ENCODE data around the gene MTSS2.

The MTSS2 gene

DNA sequence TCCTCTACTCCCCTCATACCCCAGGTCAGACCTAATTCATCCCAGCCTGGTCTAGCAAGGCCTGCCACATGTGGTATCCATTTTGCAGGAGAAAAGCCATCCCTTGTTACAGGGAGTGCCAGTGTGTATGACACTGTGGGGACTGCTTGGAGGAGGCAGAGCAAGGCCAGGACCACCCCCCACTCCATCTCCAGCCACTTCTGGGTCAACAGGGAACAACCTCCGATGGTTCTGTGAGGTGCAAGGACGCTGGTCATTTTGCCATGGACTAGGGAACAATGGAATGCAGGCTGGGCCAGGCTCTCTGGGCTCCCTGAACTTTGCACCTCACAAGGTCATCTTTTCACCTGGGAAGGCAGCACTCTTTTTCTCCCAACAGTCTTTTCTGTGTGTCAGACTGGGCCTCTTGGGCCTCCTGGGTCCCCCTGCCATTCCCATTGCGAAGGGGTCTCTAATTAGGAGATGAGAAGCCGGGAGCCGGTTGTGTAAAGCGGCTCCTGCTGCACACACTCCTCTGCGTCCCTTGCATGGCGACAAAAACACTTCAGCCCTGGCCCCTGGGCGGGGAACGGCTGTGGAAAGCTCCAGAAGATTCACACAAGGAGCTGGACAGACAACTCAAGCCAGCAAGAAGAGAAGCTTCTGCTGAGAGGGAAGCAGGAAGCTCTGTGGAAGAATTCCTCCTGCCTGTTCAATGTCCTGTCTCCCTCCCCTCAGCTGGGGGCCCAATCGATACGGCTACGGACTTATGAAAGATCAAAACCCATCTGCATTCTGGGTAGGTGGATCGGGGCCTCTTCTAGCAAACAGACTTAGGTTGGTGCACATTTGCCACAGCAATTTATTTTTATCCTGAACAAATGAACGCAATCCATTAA is 38.5 kb upstream of the MTSS2 start:
- Histone ChIP-seq H3K4me3 (ENCODE audit: low read depth in 1 of 2, low read length in 2 of 2) (no peak overlapping the region), H3K27me3 (ENCODE audit: control insufficient read depth in 1 of 2, insufficient read depth in 2 of 2, low read length in 2 of 2) (no peaks in the 10 kb centered on the region), H3K9me3 (ENCODE audit: low read length) (no peaks in the 10 kb centered on the region), H3K27ac (ENCODE audit: low read depth, low read length) (peak overlapping the region; percentile 96), H3K9ac (ENCODE audit: low read length) (no peak overlapping the region), H3K4me1 (ENCODE audit: insufficient read depth, low read length) (peaks cover 39% of the 10 kb centered on the region), H3K36me3 (ENCODE audit: insufficient read depth, low read length) (no peaks in the 10 kb centered on the region)

DNA sequence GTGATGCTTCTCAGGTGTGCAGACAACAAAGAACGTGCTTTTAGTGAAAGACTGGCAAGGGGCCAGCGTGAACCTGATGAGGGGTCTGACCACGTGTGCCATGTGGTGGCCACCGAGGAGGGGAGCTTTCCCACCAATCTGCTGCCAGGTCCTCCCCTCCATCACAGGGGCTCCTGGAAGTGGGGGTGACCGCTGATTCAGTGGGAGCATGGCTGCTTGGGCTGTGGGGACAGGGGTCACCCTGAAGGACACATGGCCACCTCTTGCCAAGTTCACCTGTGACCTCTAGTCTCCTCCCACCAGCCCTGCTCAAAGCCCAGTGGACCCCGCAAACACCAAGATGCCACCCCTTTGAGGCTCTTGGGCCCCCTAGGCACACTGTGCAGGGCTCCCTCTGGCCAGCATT is 37.9 kb upstream of the MTSS2 start:
- no peak overlapping the region for H3K27ac ChIP-seq (ENCODE audit: low read depth, low read length)
- no peaks in the 10 kb centered on the region for H3K27me3 ChIP-seq (ENCODE audit: control insufficient read depth in 1 of 2, insufficient read depth in 2 of 2, low read length in 2 of 2)
- peaks cover 39% of the 10 kb centered on the region for H3K4me1 ChIP-seq (ENCODE audit: insufficient read depth, low read length)
- H3K9me3 ChIP-seq (ENCODE audit: low read length) = no peaks in the 10 kb centered on the region
- no peak overlapping the region for H3K9ac ChIP-seq (ENCODE audit: low read length)
- H3K4me3 ChIP-seq (ENCODE audit: low read depth in 1 of 2, low read length in 2 of 2) = no peak overlapping the region
- H3K36me3 ChIP-seq (ENCODE audit: insufficient read depth, low read length) = no peaks in the 10 kb centered on the region

DNA sequence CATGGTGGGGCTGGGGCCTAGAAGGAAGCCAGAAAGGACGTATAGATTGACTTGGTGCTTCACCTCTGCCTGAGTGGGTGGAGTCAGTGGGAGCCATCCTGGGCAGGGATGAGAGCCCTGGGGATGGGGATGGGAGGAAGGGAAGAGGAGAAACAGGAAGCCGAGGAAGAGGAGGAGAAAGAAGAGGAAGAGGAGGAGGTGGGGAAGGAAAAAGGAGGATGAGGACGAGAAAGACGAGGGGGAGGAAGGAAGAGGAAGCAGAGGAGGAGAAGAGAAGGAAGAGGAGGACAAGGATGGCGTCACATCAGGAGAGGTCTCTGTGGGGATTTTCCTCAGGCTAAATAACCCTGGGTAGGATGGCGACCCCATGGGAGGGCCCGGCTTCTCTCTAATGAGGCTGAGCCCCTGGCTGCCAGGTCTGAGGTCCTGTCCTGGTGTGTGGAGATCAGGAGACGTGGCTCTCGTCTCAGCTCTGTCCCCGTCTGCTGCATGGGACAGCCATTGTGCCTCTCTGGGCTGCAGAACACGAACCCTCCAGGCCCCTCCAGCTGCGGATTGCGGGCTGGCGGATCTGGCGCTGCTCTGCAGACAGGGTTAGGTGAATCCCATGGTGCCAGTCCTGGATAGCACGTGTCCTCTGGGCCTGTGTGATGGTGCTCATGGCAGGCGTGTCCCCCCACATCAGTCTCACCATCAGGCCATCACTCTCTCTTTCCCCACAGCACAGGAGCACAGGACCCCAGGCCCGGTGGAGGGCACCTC is 35.5 kb upstream of the MTSS2 start:
- H3K27me3 ChIP-seq (ENCODE audit: control insufficient read depth in 1 of 2, insufficient read depth in 2 of 2, low read length in 2 of 2) = no peaks in the 10 kb centered on the region
- no peak overlapping the region for H3K9ac ChIP-seq (ENCODE audit: low read length)
- no peak overlapping the region for H3K4me3 ChIP-seq (ENCODE audit: low read depth in 1 of 2, low read length in 2 of 2)
- peaks cover 3% of the 10 kb centered on the region for H3K36me3 ChIP-seq (ENCODE audit: insufficient read depth, low read length)
- no peak overlapping the region for H3K27ac ChIP-seq (ENCODE audit: low read depth, low read length)
- H3K4me1 ChIP-seq (ENCODE audit: insufficient read depth, low read length) = peaks cover 31% of the 10 kb centered on the region
- H3K9me3 ChIP-seq (ENCODE audit: low read length) = no peaks in the 10 kb centered on the region

DNA sequence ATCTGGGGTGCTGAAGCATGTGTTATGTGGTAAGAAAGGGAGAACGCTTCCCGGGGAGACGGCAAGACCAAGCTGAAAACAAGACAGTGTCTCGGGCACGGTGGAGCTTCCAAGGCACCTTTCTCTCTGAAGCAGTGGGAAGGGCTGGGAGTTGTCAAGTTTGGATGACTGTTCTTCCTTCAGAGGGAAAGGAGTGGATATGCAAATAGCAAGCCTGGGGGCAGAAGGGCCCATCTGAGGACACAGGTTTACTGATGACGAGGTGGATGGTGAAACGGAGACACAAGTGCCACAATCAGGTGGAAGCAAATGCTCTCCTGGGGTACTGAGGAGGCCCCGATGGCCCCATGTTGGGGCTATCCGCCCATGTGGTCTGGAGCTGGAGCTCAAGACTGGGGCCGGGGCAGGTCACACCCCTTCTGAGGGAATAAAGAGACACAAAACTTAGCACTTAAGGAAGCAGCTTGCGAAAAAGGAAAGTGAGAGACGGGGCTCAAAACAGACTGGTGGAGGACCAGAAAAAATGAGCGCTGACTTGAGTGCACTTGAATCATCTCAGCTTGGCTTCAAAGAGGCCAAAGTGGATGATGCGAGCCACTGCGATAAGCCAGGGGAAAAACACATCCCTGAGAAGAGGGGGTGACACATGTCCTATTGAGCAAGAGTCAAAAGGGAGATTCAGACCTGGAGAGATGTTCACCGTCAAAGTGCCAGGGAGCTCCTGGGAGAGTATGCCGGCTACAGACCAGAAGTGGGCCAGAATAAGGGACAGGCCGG is 34.8 kb upstream of the MTSS2 start:
- peaks cover 3% of the 10 kb centered on the region for H3K36me3 ChIP-seq (ENCODE audit: insufficient read depth, low read length)
- H3K4me1 ChIP-seq (ENCODE audit: insufficient read depth, low read length) = peaks cover 31% of the 10 kb centered on the region
- H3K9ac ChIP-seq (ENCODE audit: low read length) = no peak overlapping the region
- H3K27ac ChIP-seq (ENCODE audit: low read depth, low read length) = no peak overlapping the region
- H3K9me3 ChIP-seq (ENCODE audit: low read length) = no peaks in the 10 kb centered on the region
- no peaks in the 10 kb centered on the region for H3K27me3 ChIP-seq (ENCODE audit: control insufficient read depth in 1 of 2, insufficient read depth in 2 of 2, low read length in 2 of 2)
- H3K4me3 ChIP-seq (ENCODE audit: low read depth in 1 of 2, low read length in 2 of 2) = no peak overlapping the region

DNA sequence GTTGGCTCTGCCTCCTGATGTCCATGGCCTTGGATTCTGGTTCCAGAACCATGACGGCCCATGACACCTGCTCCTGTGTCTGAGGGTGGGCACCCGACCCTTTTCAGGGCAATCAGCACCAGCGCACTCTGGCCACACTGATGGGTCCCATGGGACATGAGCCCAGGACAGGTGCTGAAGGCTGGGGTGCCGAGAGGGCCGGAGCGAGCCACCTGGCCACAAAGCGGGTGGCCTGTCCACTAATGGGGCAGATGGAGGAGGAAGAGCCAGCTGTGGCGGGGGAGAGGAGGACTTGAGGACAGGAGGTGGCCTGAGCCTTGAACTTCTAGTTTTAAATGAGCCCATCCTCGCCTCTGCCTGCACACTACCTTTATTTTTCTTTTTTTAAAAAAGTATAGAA is 31.2 kb upstream of the MTSS2 start:
- Histone ChIP-seq H3K27ac (ENCODE audit: low read depth, low read length) (peak overlapping the region; percentile 98), H3K36me3 (ENCODE audit: insufficient read depth, low read length) (peaks cover 3% of the 10 kb centered on the region), H3K9me3 (ENCODE audit: low read length) (no peaks in the 10 kb centered on the region), H3K27me3 (ENCODE audit: control insufficient read depth in 1 of 2, insufficient read depth in 2 of 2, low read length in 2 of 2) (no peaks in the 10 kb centered on the region), H3K4me1 (ENCODE audit: insufficient read depth, low read length) (peaks cover 51% of the 10 kb centered on the region), H3K9ac (ENCODE audit: low read length) (no peak overlapping the region), H3K4me3 (ENCODE audit: low read depth in 1 of 2, low read length in 2 of 2) (no peak overlapping the region)

GRCh38 chr16:70715860-70716357 is 30.1 kb upstream of the MTSS2 start:
- peak overlapping the region; percentile 55 for H3K9ac ChIP-seq (ENCODE audit: low read length)
- peak overlapping the region; percentile 24 to 33 for H3K4me3 ChIP-seq (ENCODE audit: low read depth in 1 of 2, low read length in 2 of 2)
- peaks cover 62% of the 10 kb centered on the region for H3K4me1 ChIP-seq (ENCODE audit: insufficient read depth, low read length)
- peak overlapping the region; percentile 98 for H3K27ac ChIP-seq (ENCODE audit: low read depth, low read length)
- peaks cover 3% of the 10 kb centered on the region for H3K36me3 ChIP-seq (ENCODE audit: insufficient read depth, low read length)
- no peaks in the 10 kb centered on the region for H3K27me3 ChIP-seq (ENCODE audit: control insufficient read depth in 1 of 2, insufficient read depth in 2 of 2, low read length in 2 of 2)
- no peaks in the 10 kb centered on the region for H3K9me3 ChIP-seq (ENCODE audit: low read length)

DNA sequence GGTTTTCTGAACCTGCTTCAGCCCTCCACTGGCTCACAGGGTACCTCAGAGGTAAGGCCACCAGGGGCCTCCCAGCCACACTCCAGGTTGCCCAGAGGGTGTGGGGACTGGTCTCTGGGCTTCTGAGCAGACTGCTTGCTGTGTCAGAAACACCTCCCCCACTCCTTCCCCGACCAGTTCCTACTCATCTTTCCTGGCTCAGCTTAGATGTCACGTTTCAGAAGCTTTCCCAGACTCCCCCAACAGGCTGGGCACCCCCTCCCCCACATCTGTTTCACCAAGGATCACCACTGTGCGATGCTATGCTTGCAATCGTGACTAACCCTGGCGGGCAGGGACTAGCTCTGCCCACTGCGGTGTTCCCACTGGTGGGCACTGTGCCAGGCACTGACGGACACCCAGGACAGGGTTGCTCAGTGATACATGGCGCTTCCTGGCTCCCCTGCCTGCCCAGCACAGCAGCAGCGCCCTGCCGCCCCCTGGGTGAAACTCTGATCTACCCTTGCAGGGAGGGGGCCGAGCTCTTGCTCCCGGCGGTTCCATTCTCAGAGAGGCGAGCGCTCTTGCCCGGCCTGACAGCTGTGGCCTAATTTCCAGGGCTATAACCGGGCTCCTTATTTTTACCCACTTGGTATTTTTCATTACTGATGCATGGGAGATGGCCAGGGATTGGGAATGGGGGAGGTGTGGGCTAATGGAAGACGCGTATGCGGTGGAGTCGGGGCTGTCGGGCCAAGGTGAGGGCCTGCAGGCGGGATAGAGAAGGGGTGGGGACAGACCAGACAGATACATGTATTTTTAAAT is 29.4 kb upstream of the MTSS2 start:
- Histone ChIP-seq H3K27me3 (ENCODE audit: control insufficient read depth in 1 of 2, insufficient read depth in 2 of 2, low read length in 2 of 2) (no peaks in the 10 kb centered on the region), H3K4me1 (ENCODE audit: insufficient read depth, low read length) (peaks cover 63% of the 10 kb centered on the region), H3K4me3 (ENCODE audit: low read depth in 1 of 2, low read length in 2 of 2) (peak overlapping the region; percentile 24 to 33), H3K36me3 (ENCODE audit: insufficient read depth, low read length) (peaks cover 3% of the 10 kb centered on the region), H3K27ac (ENCODE audit: low read depth, low read length) (peak overlapping the region; percentile 98), H3K9me3 (ENCODE audit: low read length) (no peaks in the 10 kb centered on the region), H3K9ac (ENCODE audit: low read length) (peak overlapping the region; percentile 55)

- H3K9me3 ChIP-seq (ENCODE audit: low read length) = no peaks in the 10 kb centered on the region
- H3K27ac ChIP-seq (ENCODE audit: low read depth, low read length) = peak overlapping the region; percentile 98
- peak overlapping the region in 1 of 2 donors; percentile 12 for H3K4me3 ChIP-seq (ENCODE audit: low read depth in 1 of 2, low read length in 2 of 2)
- H3K4me1 ChIP-seq (ENCODE audit: insufficient read depth, low read length) = peaks cover 69% of the 10 kb centered on the region
- peak overlapping the region; percentile 37 for H3K9ac ChIP-seq (ENCODE audit: low read length)
- H3K27me3 ChIP-seq (ENCODE audit: control insufficient read depth in 1 of 2, insufficient read depth in 2 of 2, low read length in 2 of 2) = no peaks in the 10 kb centered on the region
- H3K36me3 ChIP-seq (ENCODE audit: insufficient read depth, low read length) = peaks cover 3% of the 10 kb centered on the region
Observed at GRCh38 chr16:70714581-70715054, 28.8 kb upstream of the MTSS2 start.

DNA sequence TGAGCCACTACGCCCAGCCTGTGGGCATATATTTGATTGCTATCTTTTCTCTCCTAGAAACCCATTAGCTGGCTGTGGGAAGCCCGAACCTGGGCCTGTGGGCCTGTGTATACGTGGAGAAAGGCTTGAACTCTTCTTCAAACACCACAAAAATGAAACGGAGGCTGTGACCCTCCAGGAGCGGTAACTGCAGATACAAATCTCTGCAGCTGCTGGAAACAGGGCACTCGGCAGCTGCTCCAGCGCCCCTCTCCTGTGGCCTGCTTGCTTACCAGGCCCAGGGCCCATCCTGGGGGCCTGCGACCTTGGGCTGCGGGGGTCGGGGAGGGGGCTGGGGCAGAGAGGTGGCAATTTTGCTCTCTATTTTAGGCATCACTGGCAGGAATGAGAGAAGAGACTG is 28.0 kb upstream of the MTSS2 start:
- H3K27ac ChIP-seq (ENCODE audit: low read depth, low read length) = peak overlapping the region; percentile 98

DNA sequence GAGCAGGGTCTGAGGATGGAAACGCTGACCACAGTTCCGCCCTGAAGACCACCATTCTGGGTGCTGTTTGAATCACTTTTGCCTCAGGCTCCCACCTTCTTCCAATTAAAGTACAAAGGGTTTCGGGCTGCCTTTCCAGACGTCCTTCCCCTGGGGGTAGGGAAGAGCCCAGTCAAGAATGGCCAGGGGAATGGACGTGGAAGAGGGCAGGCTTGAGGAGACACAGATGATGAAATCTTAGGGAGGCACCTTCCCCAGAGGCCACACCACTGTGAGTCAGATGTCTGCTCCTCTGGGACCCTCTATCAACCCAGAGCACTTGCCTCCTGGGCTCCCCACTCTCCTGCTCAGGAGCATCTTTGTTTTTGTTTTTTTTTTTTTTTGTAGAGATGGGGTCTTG is 27.5 kb upstream of the MTSS2 start:
- Histone ChIP-seq H3K27ac (ENCODE audit: low read depth, low read length) (peak overlapping the region; percentile 56), H3K4me3 (ENCODE audit: low read depth in 1 of 2, low read length in 2 of 2) (no peak overlapping the region), H3K36me3 (ENCODE audit: insufficient read depth, low read length) (peaks cover 3% of the 10 kb centered on the region), H3K9me3 (ENCODE audit: low read length) (no peaks in the 10 kb centered on the region), H3K9ac (ENCODE audit: low read length) (no peak overlapping the region), H3K4me1 (ENCODE audit: insufficient read depth, low read length) (peaks cover 81% of the 10 kb centered on the region), H3K27me3 (ENCODE audit: control insufficient read depth in 1 of 2, insufficient read depth in 2 of 2, low read length in 2 of 2) (no peaks in the 10 kb centered on the region)

More for the DNA sequence above, 28.0 kb upstream of the MTSS2 start:
- H3K9me3 ChIP-seq (ENCODE audit: low read length) = no peaks in the 10 kb centered on the region
- H3K4me1 ChIP-seq (ENCODE audit: insufficient read depth, low read length) = peaks cover 76% of the 10 kb centered on the region
- H3K36me3 ChIP-seq (ENCODE audit: insufficient read depth, low read length) = peaks cover 3% of the 10 kb centered on the region
- no peaks in the 10 kb centered on the region for H3K27me3 ChIP-seq (ENCODE audit: control insufficient read depth in 1 of 2, insufficient read depth in 2 of 2, low read length in 2 of 2)
- H3K4me3 ChIP-seq (ENCODE audit: low read depth in 1 of 2, low read length in 2 of 2) = no peak overlapping the region
- no peak overlapping the region for H3K9ac ChIP-seq (ENCODE audit: low read length)

Measured in muscle layer of colon (tissue), 2 donors.